ENCODE measurements around the gene SEPTIN8. TPM values are rescaled to one million over a fixed set of nuclear protein-coding genes. Genes with fewer than 3 reads are reported as not detected.

SEPTIN8 gene
- total RNA-seq, 1 donor from 2014 or later: 27.2 TPM

- Histone ChIP-seq H3K27me3 (ENCODE audit: low read depth) (peaks cover 5% of the 10 kb centered on the region), H3K36me3 (peaks cover 4% of the 10 kb centered on the region), H3K4me3 (no peak overlapping the region), H3K4me1 (peaks cover 36% of the 10 kb centered on the region), H3K9me3 (replicated peaks) (no peaks in the 10 kb centered on the region), H3K27ac (replicated peaks) (no peak overlapping the region)
- TF ChIP-seq CTCF (IDR thresholded peaks at IDR 0.05; ENCODE audit: borderline replicate concordance): no peak
- intact Hi-C loops (cut with micrococcal nuclease): no loop called here
- no peak for DNase-seq
These were observed 47.4 kb upstream of the SEPTIN8 start for GRCh38 chr5:132824426-132824825.

GRCh38 chr5:132823481-132824050 is 46.5 kb upstream of the SEPTIN8 start:
- peaks cover 28% of the 10 kb centered on the region for H3K4me1 ChIP-seq
- no peaks in the 10 kb centered on the region for H3K9me3 ChIP-seq (replicated peaks)
- peaks cover 8% of the 10 kb centered on the region for H3K27me3 ChIP-seq (ENCODE audit: low read depth)
- intact Hi-C loops (cut with micrococcal nuclease): no loop called here
- no peak for DNase-seq
- peak overlapping the region; percentile 23 for H3K27ac ChIP-seq (replicated peaks)
- TF ChIP-seq CTCF (IDR thresholded peaks at IDR 0.05; ENCODE audit: borderline replicate concordance): no peak
- peak overlapping the region; percentile 55 for H3K4me3 ChIP-seq
- peaks cover 4% of the 10 kb centered on the region for H3K36me3 ChIP-seq

GRCh38 chr5:132822650-132823480 is 45.8 kb upstream of the SEPTIN8 start:
- intact Hi-C loops (cut with micrococcal nuclease): no loop called here
- Histone ChIP-seq H3K4me1 (peaks cover 28% of the 10 kb centered on the region), H3K27me3 (ENCODE audit: low read depth) (peaks cover 8% of the 10 kb centered on the region), H3K4me3 (peak overlapping the region; percentile 55), H3K27ac (replicated peaks) (peak overlapping the region; percentile 23), H3K9me3 (replicated peaks) (no peaks in the 10 kb centered on the region), H3K36me3 (peaks cover 4% of the 10 kb centered on the region)
- no peak for TF ChIP-seq CTCF (IDR thresholded peaks at IDR 0.05; ENCODE audit: borderline replicate concordance)
- DNase-seq: no peak

GRCh38 chr5:132821791-132822190 is 44.8 kb upstream of the SEPTIN8 start:
- H3K27ac ChIP-seq (replicated peaks): no peak overlapping the region
- peaks cover 4% of the 10 kb centered on the region for H3K36me3 ChIP-seq
- H3K27me3 ChIP-seq (ENCODE audit: low read depth): peaks cover 8% of the 10 kb centered on the region
- peaks cover 28% of the 10 kb centered on the region for H3K4me1 ChIP-seq
- intact Hi-C loops (cut with micrococcal nuclease): no loop called here
- no peak for TF ChIP-seq CTCF (IDR thresholded peaks at IDR 0.05; ENCODE audit: borderline replicate concordance)
- H3K4me3 ChIP-seq: no peak overlapping the region
- H3K9me3 ChIP-seq (replicated peaks): no peaks in the 10 kb centered on the region
- no peak for DNase-seq

- Histone ChIP-seq H3K27ac (replicated peaks) (no peak overlapping the region), H3K36me3 (peaks cover 4% of the 10 kb centered on the region), H3K4me1 (peaks cover 24% of the 10 kb centered on the region), H3K4me3 (no peak overlapping the region), H3K27me3 (ENCODE audit: low read depth) (peaks cover 8% of the 10 kb centered on the region), H3K9me3 (replicated peaks) (no peaks in the 10 kb centered on the region)
- TF ChIP-seq CTCF (IDR thresholded peaks at IDR 0.05; ENCODE audit: borderline replicate concordance): no peak
- intact Hi-C loops (cut with micrococcal nuclease): no loop called here
- no peak for DNase-seq
These were observed 44.3 kb upstream of the SEPTIN8 start for GRCh38 chr5:132821350-132821749.
